Smooth muscle cell (in vitro differentiated cells): ENCODE measurements around the gene ERBB4. TPM values are rescaled to one million over a fixed set of nuclear protein-coding genes. Genes with fewer than 3 reads are reported as not detected.

ENCODE experiments used
- DNase-seq: peaks from one replicate; lab custom pipeline; 2025; ENCODE audit not compliant: unreplicated experiment; lab: John Stamatoyannopoulos, UW
- H2AFZ ChIP-seq: fragments of 200-600 bp; sonication (generic); 2 replicates; pipeline ENCODE4 v1.6.0; 2016; ENCODE audit warnings: antibody characterized with exemption, low read depth, mild to moderate bottlenecking
- H3F3A ChIP-seq: fragments of 200-600 bp; sonication (generic); 2 replicates; pipeline ENCODE4 v1.6.0; 2017; ENCODE audit warnings: antibody characterized with exemption, low read depth
- H3K27ac ChIP-seq: fragments of 200-600 bp; sonication (generic); 2 replicates; pipeline ENCODE4 v1.5.1; 2016; ENCODE audit warnings: low read depth, mild to moderate bottlenecking
- H3K27me3 ChIP-seq: fragments of 200-600 bp; sonication (generic); 2 replicates; pipeline ENCODE4 v1.6.1; 2016; ENCODE audit warnings: low read depth, mild to moderate bottlenecking
- H3K36me3 ChIP-seq: fragments of 200-600 bp; sonication (generic); 2 replicates; pipeline ENCODE4 v1.5.1; 2016; ENCODE audit warnings: low read depth
- H3K4me1 ChIP-seq: fragments of 200-600 bp; sonication (generic); 2 replicates; pipeline ENCODE4 v1.5.1; 2016; ENCODE audit warnings: low read depth
- H3K4me2 ChIP-seq: fragments of 200-600 bp; sonication (generic); 2 replicates; pipeline ENCODE4 v1.6.0; 2016; ENCODE audit warnings: mild to moderate bottlenecking
- H3K4me3 ChIP-seq: fragments of 200-600 bp; sonication (generic); 2 replicates; pipeline ENCODE4 v1.5.1; 2016; ENCODE audit warnings: mild to moderate bottlenecking
- H3K79me2 ChIP-seq: fragments of 200-600 bp; sonication (generic); 2 replicates; pipeline ENCODE4 v1.6.0; 2016; ENCODE audit warnings: low read depth, mild to moderate bottlenecking
- H3K9ac ChIP-seq: fragments of 200-600 bp; sonication (generic); 2 replicates; pipeline ENCODE4 v1.6.0; 2016; ENCODE audit warnings: low read depth
- H3K9me3 ChIP-seq: fragments of 200-600 bp; sonication (generic); replicated peaks from 2 replicates; pipeline ENCODE4 v1.5.1; 2016; ENCODE audit warnings: low read depth
- H4K20me1 ChIP-seq: fragments of 200-600 bp; sonication (generic); 2 replicates; pipeline ENCODE4 v1.6.0; 2016; ENCODE audit warnings: low read depth
- WGBS: methylation state at CpG from one replicate; pipeline ENCODE4 v1.1.7; 2016; ENCODE audit warnings: low lambda C conversion rate; 5-methylcytosine and 5-hydroxymethylcytosine counted together
- polyA plus RNA-seq: library from polyadenylated mRNA; unstranded; fragments of >200 nt; fragmentation: Nextera tagmentation; extraction: Ambion mirVana; gene quantifications from 2 replicates; pipeline ENCODE4 v1.2.1, GENCODE V29; 2016
- total RNA-seq: library from RNA; depleted of rRNA; stranded (reverse); fragments of >200 nt; gene quantifications from 2 replicates; pipeline ENCODE4 v1.2.3, GENCODE V29; 2014
- TF ChIP-seq, protein P1 (sequence below): fragments of 200-600 bp; sonication (generic); IDR thresholded peaks from 2 replicates; pipeline ENCODE4 v1.5.1; 2017; ENCODE audit warnings: borderline replicate concordance, mild to moderate bottlenecking, antibody characterized with exemption; ENCODE audit not compliant: insufficient read depth, poor library complexity, severe bottlenecking

ERBB4 gene
- total and polyA plus RNA-seq, 2 experiments from 2014 or later: 0.67 TPM; not detected in 1

DNA sequence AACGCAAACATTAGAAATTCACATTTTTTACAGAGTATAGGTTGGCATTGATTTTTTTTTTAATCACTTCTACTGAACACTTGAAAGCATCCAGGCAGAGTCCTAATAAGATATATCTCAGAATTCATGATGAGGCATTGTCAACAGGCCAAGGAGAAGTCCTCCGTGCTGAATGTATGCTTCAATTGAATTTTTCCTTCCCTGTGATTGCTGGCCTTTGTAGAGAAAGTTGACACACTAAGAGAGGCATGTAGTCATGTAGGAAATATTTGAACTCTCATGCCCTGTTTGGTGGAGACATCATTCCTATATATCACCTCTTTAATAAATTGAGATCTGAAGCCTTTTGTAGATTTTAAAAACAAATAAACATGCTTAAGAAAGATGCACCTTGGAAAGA, 1137.3 kb downstream of the ERBB4 start:
- Histone ChIP-seq H4K20me1 (no peaks in the 10 kb centered on the region), H3K9me3 (no peaks in the 10 kb centered on the region), H3K4me1 (peaks cover 16% of the 10 kb centered on the region), H3K79me2 (no peaks in the 10 kb centered on the region), H3K27me3 (no peaks in the 10 kb centered on the region), H2AFZ (no peak overlapping the region), H3K4me2 (no peak overlapping the region), H3K27ac (no peak overlapping the region), H3F3A (no peaks in the 10 kb centered on the region), H3K36me3 (no peaks in the 10 kb centered on the region), H3K4me3 (no peak overlapping the region), H3K9ac (no peak overlapping the region)
- TF ChIP-seq, protein P1, sequence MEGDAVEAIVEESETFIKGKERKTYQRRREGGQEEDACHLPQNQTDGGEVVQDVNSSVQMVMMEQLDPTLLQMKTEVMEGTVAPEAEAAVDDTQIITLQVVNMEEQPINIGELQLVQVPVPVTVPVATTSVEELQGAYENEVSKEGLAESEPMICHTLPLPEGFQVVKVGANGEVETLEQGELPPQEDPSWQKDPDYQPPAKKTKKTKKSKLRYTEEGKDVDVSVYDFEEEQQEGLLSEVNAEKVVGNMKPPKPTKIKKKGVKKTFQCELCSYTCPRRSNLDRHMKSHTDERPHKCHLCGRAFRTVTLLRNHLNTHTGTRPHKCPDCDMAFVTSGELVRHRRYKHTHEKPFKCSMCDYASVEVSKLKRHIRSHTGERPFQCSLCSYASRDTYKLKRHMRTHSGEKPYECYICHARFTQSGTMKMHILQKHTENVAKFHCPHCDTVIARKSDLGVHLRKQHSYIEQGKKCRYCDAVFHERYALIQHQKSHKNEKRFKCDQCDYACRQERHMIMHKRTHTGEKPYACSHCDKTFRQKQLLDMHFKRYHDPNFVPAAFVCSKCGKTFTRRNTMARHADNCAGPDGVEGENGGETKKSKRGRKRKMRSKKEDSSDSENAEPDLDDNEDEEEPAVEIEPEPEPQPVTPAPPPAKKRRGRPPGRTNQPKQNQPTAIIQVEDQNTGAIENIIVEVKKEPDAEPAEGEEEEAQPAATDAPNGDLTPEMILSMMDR: no peak
- no peak for DNase-seq
- 92% methylated on average over 2 of the region's 2 CpGs for WGBS

DNA sequence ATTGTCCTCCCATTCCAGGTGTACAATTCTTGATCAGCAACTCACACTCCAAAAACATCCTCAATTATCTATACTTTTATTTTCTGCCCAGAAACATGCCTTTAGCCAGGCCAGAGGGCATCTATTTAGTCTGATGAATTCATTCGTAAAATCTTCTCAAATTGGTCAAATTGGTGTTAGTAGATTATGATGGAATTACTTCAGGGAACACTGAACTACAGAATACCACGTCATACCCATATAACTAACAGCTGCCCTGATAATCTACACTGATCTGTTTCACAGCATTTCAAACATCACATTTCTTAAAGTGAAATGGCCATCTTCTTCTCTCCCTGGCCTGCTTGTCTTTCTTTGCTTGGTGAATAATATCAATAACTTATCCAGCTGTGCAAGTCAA, 1140.8 kb downstream of the ERBB4 start:
- Histone ChIP-seq H3F3A (no peaks in the 10 kb centered on the region), H2AFZ (no peak overlapping the region), H3K36me3 (no peaks in the 10 kb centered on the region), H3K27me3 (no peaks in the 10 kb centered on the region), H3K9ac (no peak overlapping the region), H3K4me3 (no peak overlapping the region), H4K20me1 (no peaks in the 10 kb centered on the region), H3K9me3 (no peaks in the 10 kb centered on the region), H3K4me1 (peaks cover 10% of the 10 kb centered on the region), H3K4me2 (no peak overlapping the region), H3K27ac (no peak overlapping the region), H3K79me2 (no peaks in the 10 kb centered on the region)
- WGBS: 71% methylated on average over 2 of the region's 2 CpGs
- TF ChIP-seq, protein P1: no peak
- no peak for DNase-seq

DNA sequence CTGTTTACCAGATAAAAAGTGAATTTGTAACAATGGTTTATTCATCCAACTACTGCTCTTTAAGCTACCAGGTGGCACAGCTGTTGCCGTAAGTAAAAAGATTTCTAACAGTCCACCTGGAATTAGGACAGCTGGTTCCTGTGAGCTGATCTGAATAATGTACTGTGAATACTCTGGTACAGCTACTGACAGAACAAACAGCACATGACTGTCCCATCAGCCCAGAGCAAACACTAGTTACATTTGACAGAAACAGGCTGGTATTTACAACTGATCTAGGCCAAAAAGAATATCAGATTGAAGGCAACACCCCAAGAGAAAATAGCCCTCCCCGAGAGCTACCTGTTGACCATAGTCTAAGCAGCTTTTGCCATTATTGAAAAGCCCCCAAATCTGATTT, 1141.8 kb downstream of the ERBB4 start:
- no peaks in the 10 kb centered on the region for H4K20me1 ChIP-seq
- H3K27me3 ChIP-seq: no peaks in the 10 kb centered on the region
- no peaks in the 10 kb centered on the region for H3K79me2 ChIP-seq
- DNase-seq: no peak
- no peaks in the 10 kb centered on the region for H3F3A ChIP-seq
- H3K4me2 ChIP-seq: no peak overlapping the region
- TF ChIP-seq, protein P1: no peak
- H3K27ac ChIP-seq: no peak overlapping the region
- no peak overlapping the region for H3K9ac ChIP-seq
- WGBS: 98% methylated on average over 2 of the region's 2 CpGs
- H3K9me3 ChIP-seq: no peaks in the 10 kb centered on the region
- H3K36me3 ChIP-seq: no peaks in the 10 kb centered on the region
- H2AFZ ChIP-seq: no peak overlapping the region
- peaks cover 10% of the 10 kb centered on the region for H3K4me1 ChIP-seq
- no peak overlapping the region for H3K4me3 ChIP-seq

DNA sequence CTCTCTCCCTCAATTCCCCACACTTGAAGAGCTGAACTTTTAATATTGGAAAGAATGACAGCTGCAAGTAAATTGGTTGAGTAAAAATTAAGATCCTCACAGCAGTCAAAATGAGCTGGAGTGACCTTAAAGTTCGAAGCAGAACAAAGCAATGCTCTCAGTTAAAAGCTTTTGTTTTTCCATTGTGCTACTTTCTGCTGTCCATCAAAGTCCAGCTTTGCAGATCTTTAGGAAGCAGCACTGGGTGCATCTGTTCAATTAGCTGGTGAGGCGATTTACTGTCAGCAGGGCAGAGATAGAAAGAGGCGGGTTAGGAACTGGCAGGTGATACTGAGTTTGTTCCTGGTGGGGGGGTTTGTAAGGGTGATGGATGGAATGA, 1147.4 kb downstream of the ERBB4 start:
- H3K4me3 ChIP-seq: no peak overlapping the region
- H3K36me3 ChIP-seq: no peaks in the 10 kb centered on the region
- no peaks in the 10 kb centered on the region for H3K27me3 ChIP-seq
- DNase-seq: no peak
- H3K79me2 ChIP-seq: no peaks in the 10 kb centered on the region
- TF ChIP-seq, protein P1: no peak
- peaks cover 22% of the 10 kb centered on the region for H3K4me1 ChIP-seq
- H3K27ac ChIP-seq: no peak overlapping the region
- H3K9ac ChIP-seq: no peak overlapping the region
- no peaks in the 10 kb centered on the region for H3F3A ChIP-seq
- H4K20me1 ChIP-seq: no peaks in the 10 kb centered on the region
- H3K9me3 ChIP-seq: no peaks in the 10 kb centered on the region
- WGBS: 89% methylated on average over 3 of the region's 3 CpGs
- no peak overlapping the region for H3K4me2 ChIP-seq
- no peak overlapping the region for H2AFZ ChIP-seq
